B cell (primary cell): ENCODE results near the gene ACTR1B. TPM values are rescaled to one million over a fixed set of nuclear protein-coding genes. Genes with fewer than 3 reads are reported as not detected.

Experiments used
- ATAC-seq: fragments of 200-7000 bp; cut with Tn5 transposase; one replicate; pipeline ENCODE4 v1.10.0; 2021; ENCODE audit warnings: low read depth, mild to moderate bottlenecking, moderate number of reproducible peaks, moderate library complexity
- CTCF ChIA-PET: fragments of 350-600 bp; sonication (Branson Sonifier 250); formaldehyde crosslinking; loops from one replicate; lab custom pipeline; 2021; ENCODE audit warnings: antibody characterized with exemption, inconsistent platforms; lab: Charles Lee
- POLR2A ChIA-PET: fragments of 350-600 bp; sonication (Branson Sonifier 250); formaldehyde crosslinking; loops from one replicate; lab custom pipeline; 2021; ENCODE audit warnings: antibody characterized with exemption; lab: Charles Lee
- DNase-seq: peaks from one replicate; pipeline ENCODE4 v3.0.0; 2013
- H2AFZ ChIP-seq: 2 replicates; pipeline ENCODE4 v1.6.1; 2012; ENCODE audit warnings: mild to moderate bottlenecking, low read depth, low read length; ENCODE audit not compliant: insufficient read depth, poor library complexity, severe bottlenecking
- H3K27ac ChIP-seq, 2 donors: 1 replicate in 1 of 2; 2 replicates in 1 of 2; pipeline ENCODE4 v1.5.1; 2012 to 2013; ENCODE audit warnings: low read length in 2 of 2, mild to moderate bottlenecking in 2 of 2, moderate library complexity in 1 of 2
- H3K27me3 ChIP-seq, 4 experiments: fragments of 200-600 bp in 1 of 4; sonication (generic) in 1 of 4; replicated peaks in 1 of 4; 1 replicate in 2 of 4; 2 replicates in 2 of 4; pipeline versions ENCODE4 v1.6.1 to v1.7.0; 2013 to 2016; ENCODE audit warnings: low read length in 3 of 4, mild to moderate bottlenecking in 2 of 4, mixed read lengths in 1 of 4, moderate library complexity in 1 of 4; ENCODE audit not compliant: insufficient read depth in 4 of 4, control insufficient read depth in 3 of 4; ENCODE audit errors: control extremely low read depth in 1 of 4
- H3K36me3 ChIP-seq, 2 experiments: replicated peaks in 1 of 2; 1 replicate in 1 of 2; 2 replicates in 1 of 2; pipeline versions ENCODE4 v1.6.1 to v1.7.1; 2013; ENCODE audit warnings: low read length in 1 of 2; ENCODE audit not compliant: insufficient read depth in 2 of 2, control insufficient read depth in 1 of 2; ENCODE audit errors: control extremely low read depth in 1 of 2, extremely low read depth in 1 of 2
- H3K4me1 ChIP-seq, 2 donors: fragments of 200-600 bp in 1 of 2; sonication (generic) in 1 of 2; 1 replicate in 1 of 2; 2 replicates in 1 of 2; pipeline versions ENCODE4 v1.5.1 to v1.6.1; 2013 to 2017; ENCODE audit warnings: low read length in 2 of 2; ENCODE audit not compliant: control insufficient read depth in 2 of 2, insufficient read depth in 2 of 2
- H3K4me2 ChIP-seq: replicated peaks from 2 replicates; pipeline ENCODE3; 2012; ENCODE audit warnings: mild to moderate bottlenecking, low read depth, low read length; ENCODE audit not compliant: poor library complexity, severe bottlenecking
- H3K4me3 ChIP-seq, 5 experiments: fragments of 200-600 bp in 1 of 5; sonication (generic) in 1 of 5; 1 replicate in 3 of 5; 2 replicates in 2 of 5; pipeline versions ENCODE4 v1.5.1 to v1.7.0; 2011 to 2016; ENCODE audit warnings: low read length in 4 of 5, mild to moderate bottlenecking in 4 of 5, low read depth in 2 of 5, control low read depth in 1 of 5, moderate library complexity in 1 of 5; ENCODE audit not compliant: insufficient read depth in 1 of 5; ENCODE audit errors: control extremely low read depth in 1 of 5, extremely low read depth in 1 of 5
- H3K79me2 ChIP-seq: fragments of 200-600 bp; sonication (generic); one replicate; pipeline ENCODE4 v1.6.0; 2016; ENCODE audit warnings: low read length; ENCODE audit not compliant: control insufficient read depth, insufficient read depth
- H3K9ac ChIP-seq: fragments of 200-600 bp; sonication (generic); 2 replicates; pipeline ENCODE4 v1.6.1; 2017; ENCODE audit warnings: mild to moderate bottlenecking, low read length, moderate library complexity
- H3K9me3 ChIP-seq, 3 donors: one replicate each; pipeline versions ENCODE4 v1.6.1 to v1.7.1; 2013; ENCODE audit warnings: low read length in 2 of 3; ENCODE audit not compliant: control insufficient read depth in 2 of 3, insufficient read depth in 1 of 3; ENCODE audit errors: control extremely low read depth in 1 of 3
- H4K20me1 ChIP-seq: 2 replicates; pipeline ENCODE4 v1.6.0; 2012; ENCODE audit warnings: mild to moderate bottlenecking, low read length; ENCODE audit not compliant: insufficient read depth, control insufficient read depth, poor library complexity, severe bottlenecking
- H3K27ac Mint-ChIP-seq: one replicate; pipeline ENCODE4 v1.8.0; 2021; ENCODE audit warnings: mixed read lengths
- H3K27me3 Mint-ChIP-seq: one replicate; pipeline ENCODE4 v1.8.0; 2021; ENCODE audit warnings: mixed read lengths
- H3K4me1 Mint-ChIP-seq: one replicate; pipeline ENCODE4 v1.8.0; 2021; ENCODE audit warnings: mixed read lengths
- H3K4me3 Mint-ChIP-seq: one replicate; pipeline ENCODE4 v1.8.0; 2021; ENCODE audit warnings: mixed read lengths
- H3K9me3 Mint-ChIP-seq: one replicate; pipeline ENCODE4 v1.8.0; 2022; ENCODE audit warnings: mixed read lengths; ENCODE audit not compliant: insufficient read depth
- EZH2 ChIP-seq: IDR thresholded peaks from 2 replicates; pipeline ENCODE4 v1.6.1; 2012; ENCODE audit warnings: borderline replicate concordance, low read depth, mild to moderate bottlenecking, moderate library complexity, low read length; ENCODE audit not compliant: insufficient read depth, poor library complexity, severe bottlenecking
- WGBS: methylation state at CpG from one replicate; pipeline ENCODE4 v1.1.5; 2013; ENCODE audit warnings: missing lambda C conversion rate; ENCODE audit not compliant: insufficient coverage; 5-methylcytosine and 5-hydroxymethylcytosine counted together
- intact Hi-C: fragments of 100-400 bp; cut with micrococcal nuclease; formaldehyde crosslinking; loops from one replicate; pipeline ENCODE4 v1.10.0; 2022
- polyA plus RNA-seq: library from polyadenylated mRNA; depleted of rRNA; stranded (reverse); fragments of >200 nt; gene quantifications from 2 replicates; pipeline ENCODE4 v1.2.3, GENCODE V29; 2012
- total RNA-seq, 2 donors: library from RNA; stranded (reverse); fragments of 120-200 nt in 1 of 2; gene quantifications; 1 replicate in 1 of 2; 2 replicates in 1 of 2; pipeline versions ENCODE4 v1.2.3 to v1.2.4, GENCODE V29; 2013 to 2022
- TF ChIP-seq, protein P1 (sequence below): fragments of 200-600 bp; IDR thresholded peaks from one replicate; pipeline ENCODE4 v1.8.0; 2022; ENCODE audit warnings: antibody characterized with exemption, mild to moderate bottlenecking

The ACTR1B gene
- total and polyA plus RNA-seq, 2 donors (not counting 1 experiment from before 2014, with no cell fraction given): 69.0 to 143 TPM

DNA sequence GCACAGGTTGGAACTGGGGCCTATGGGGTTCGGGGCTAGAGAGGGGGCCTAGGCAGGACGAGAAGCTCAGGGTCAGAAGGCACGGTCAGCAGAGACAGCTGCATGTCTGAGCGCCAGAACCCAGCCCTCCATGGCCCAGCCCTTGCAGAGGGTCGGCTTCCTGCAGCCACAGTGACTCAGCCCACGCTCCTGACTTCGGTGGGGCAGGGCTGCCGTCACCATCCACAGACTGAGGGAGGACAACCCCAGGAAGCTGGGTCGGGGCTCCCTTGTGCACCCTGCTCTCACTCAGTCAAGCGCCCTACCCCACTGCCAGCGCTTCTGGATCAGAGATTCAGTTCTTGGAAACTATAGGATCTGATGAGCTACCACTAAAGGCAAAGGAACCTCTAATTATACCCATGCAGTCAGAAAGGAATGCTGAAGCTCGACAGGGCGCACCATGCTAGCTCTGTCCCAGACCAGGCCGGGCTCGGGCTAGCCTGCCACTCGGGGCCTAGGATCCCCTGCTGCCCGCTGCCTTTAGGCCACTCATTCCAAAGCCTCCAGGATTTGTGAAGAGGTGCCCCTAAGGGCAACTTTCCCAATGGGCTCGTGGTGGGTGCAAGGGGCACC, 3.0 kb downstream of the ACTR1B start:
- Histone ChIP-seq H3K4me2 (no peak overlapping the region), H3K9ac (no peak overlapping the region), H3K9me3 (no peaks in the 10 kb centered on the region), H2AFZ (no peak overlapping the region), H3K79me2 (peaks cover 37% of the 10 kb centered on the region), H3K36me3 (peaks cover 0 to 35% of the 10 kb centered on the region in 2 experiments), H3K4me3 (no peak overlapping the region), H3K4me1 (peaks cover 23 to 31% of the 10 kb centered on the region in 2 donors), H3K27me3 (no peaks in the 10 kb centered on the region), H3K27ac (no peak overlapping the region), H4K20me1 (peaks cover 38% of the 10 kb centered on the region)
- no peaks in the 10 kb centered on the region for H3K27me3 Mint-ChIP-seq
- no peak for DNase-seq
- no peak overlapping the region for H3K4me3 Mint-ChIP-seq
- H3K9me3 Mint-ChIP-seq: no peaks in the 10 kb centered on the region
- no peak for TF ChIP-seq EZH2
- TF ChIP-seq, protein P1, sequence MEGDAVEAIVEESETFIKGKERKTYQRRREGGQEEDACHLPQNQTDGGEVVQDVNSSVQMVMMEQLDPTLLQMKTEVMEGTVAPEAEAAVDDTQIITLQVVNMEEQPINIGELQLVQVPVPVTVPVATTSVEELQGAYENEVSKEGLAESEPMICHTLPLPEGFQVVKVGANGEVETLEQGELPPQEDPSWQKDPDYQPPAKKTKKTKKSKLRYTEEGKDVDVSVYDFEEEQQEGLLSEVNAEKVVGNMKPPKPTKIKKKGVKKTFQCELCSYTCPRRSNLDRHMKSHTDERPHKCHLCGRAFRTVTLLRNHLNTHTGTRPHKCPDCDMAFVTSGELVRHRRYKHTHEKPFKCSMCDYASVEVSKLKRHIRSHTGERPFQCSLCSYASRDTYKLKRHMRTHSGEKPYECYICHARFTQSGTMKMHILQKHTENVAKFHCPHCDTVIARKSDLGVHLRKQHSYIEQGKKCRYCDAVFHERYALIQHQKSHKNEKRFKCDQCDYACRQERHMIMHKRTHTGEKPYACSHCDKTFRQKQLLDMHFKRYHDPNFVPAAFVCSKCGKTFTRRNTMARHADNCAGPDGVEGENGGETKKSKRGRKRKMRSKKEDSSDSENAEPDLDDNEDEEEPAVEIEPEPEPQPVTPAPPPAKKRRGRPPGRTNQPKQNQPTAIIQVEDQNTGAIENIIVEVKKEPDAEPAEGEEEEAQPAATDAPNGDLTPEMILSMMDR: no peak
- WGBS: 92% methylated on average over 16 of the region's 18 CpGs
- peaks cover 33% of the 10 kb centered on the region for H3K4me1 Mint-ChIP-seq
- intact Hi-C loops: loop anchor here (5.0 to 10.0 kb wide), 3 partner anchors 546 to 1831 kb away; partner anchors contain the start of genes ANKRD36, CNNM4 and REV1
- no peak for ATAC-seq
- ChIA-PET CTCF (interaction anchor here (2.3 to 2.4 kb wide), 2 partner anchors 15 to 70 kb away, joined by 6 to 10 read pairs; partner anchors contain the start of gene COX5B), POLR2A (interaction anchor here (4.6 kb wide), 1 partner anchor 15 kb away, joined by 44 read pairs; the partner anchor contains the start of gene COX5B)
- no peak overlapping the region for H3K27ac Mint-ChIP-seq
